Endothelial cell of umbilical vein (primary cell): ENCODE measurements around the gene NBEA.

Experiments used
- EZH2 ChIP-seq: IDR thresholded peaks from 2 replicates; pipeline ENCODE4 v1.6.1; 2012; ENCODE audit warnings: borderline replicate concordance, low read depth, mild to moderate bottlenecking, moderate library complexity, low read length, inconsistent platforms; ENCODE audit not compliant: severe bottlenecking
- GATA2 ChIP-seq: IDR thresholded peaks from 2 replicates; pipeline ENCODE4 v1.7.0; 2011; ENCODE audit warnings: low read depth, mild to moderate bottlenecking, moderate library complexity, mixed read lengths, low read length; ENCODE audit not compliant: insufficient read length, insufficient read depth
- TF ChIP-seq, protein P1 (sequence below), 2 donors: IDR thresholded peaks; 1 replicate in 1 of 2; 2 replicates in 1 of 2; pipeline ENCODE4 v1.5.1; 2011; ENCODE audit warnings: low read length in 2 of 2, mild to moderate bottlenecking in 2 of 2, moderate library complexity in 2 of 2, control low read depth in 1 of 2, inconsistent platforms in 1 of 2, low read depth in 1 of 2; ENCODE audit not compliant: insufficient read depth in 1 of 2; ENCODE audit errors: extremely low read depth in 1 of 2
- TF ChIP-seq, protein P2 (sequence below): IDR thresholded peaks from 2 replicates; pipeline ENCODE4 v1.6.1; 2011; ENCODE audit not compliant: insufficient read depth, insufficient read length

DNA sequence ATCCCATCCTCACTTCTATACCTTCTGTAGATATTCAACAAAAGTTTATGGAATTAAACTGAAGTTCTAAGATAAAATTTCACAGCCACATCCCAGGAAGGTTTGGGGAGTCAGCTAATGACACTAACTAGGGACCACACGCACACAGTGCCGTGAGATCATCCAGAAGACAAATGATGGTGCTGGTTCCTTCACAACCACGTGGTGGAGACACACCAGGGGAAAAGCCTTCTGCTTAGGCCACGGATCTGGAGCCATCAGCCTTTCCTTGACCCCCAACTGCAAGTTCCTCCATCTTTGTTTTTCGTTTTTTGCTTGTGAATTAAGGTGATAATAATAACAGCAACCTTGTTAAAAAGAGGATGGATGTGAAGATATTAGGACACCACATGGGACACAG, 776.0 kb downstream of the NBEA start:
- TF ChIP-seq, protein P1, sequence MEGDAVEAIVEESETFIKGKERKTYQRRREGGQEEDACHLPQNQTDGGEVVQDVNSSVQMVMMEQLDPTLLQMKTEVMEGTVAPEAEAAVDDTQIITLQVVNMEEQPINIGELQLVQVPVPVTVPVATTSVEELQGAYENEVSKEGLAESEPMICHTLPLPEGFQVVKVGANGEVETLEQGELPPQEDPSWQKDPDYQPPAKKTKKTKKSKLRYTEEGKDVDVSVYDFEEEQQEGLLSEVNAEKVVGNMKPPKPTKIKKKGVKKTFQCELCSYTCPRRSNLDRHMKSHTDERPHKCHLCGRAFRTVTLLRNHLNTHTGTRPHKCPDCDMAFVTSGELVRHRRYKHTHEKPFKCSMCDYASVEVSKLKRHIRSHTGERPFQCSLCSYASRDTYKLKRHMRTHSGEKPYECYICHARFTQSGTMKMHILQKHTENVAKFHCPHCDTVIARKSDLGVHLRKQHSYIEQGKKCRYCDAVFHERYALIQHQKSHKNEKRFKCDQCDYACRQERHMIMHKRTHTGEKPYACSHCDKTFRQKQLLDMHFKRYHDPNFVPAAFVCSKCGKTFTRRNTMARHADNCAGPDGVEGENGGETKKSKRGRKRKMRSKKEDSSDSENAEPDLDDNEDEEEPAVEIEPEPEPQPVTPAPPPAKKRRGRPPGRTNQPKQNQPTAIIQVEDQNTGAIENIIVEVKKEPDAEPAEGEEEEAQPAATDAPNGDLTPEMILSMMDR (IDR thresholded peaks at IDR 0.05; ENCODE audit: extremely low read depth in 1 of 2, insufficient read depth in 1 of 2, low read depth in 1 of 2, low read length in 2 of 2) = no peak
- TF ChIP-seq EZH2 = no peak
- TF ChIP-seq GATA2 = no peak
- TF ChIP-seq, protein P2, sequence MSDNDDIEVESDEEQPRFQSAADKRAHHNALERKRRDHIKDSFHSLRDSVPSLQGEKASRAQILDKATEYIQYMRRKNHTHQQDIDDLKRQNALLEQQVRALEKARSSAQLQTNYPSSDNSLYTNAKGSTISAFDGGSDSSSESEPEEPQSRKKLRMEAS = no peak
